Stimulated activated CD8-positive, alpha-beta memory T cell treated with anti-CD3 and anti-CD28 coated beads, Interleukin-15, amount 100 ng/mL, for 4 hours (primary cell): ENCODE measurements around the gene NFILZ.

Source experiments
- DNase-seq, 2 donors: peaks; one replicate each; pipeline ENCODE4 v3.0.0-alpha.2; 2020; ENCODE audit warnings: low read depth in 2 of 2

The NFILZ gene

GRCh38 chr19:8629996-8630683 lies at the start of gene NFILZ:
Gene NFILZ, plus strand, starts transcription at chr19:8630633. Its CDS starts 46,133 bp downstream, at chr19:8676766.
- DNase-seq = no peak

GRCh38 chr19:8580710-8581281 lies 49.6 kb upstream of the NFILZ start:
- peak; percentile 65 to 66 for DNase-seq

- DNase-seq = no peak
Measured at GRCh38 chr19:8584965-8585893, 45.2 kb upstream of the NFILZ start.

GRCh38 chr19:8585894-8586750 lies 44.3 kb upstream of the NFILZ start:
- no peak for DNase-seq

GRCh38 chr19:8589177-8589714 lies 41.2 kb upstream of the NFILZ start:
- DNase-seq = no peak

GRCh38 chr19:8592231-8593009 lies 38.0 kb upstream of the NFILZ start:
- DNase-seq = peak; percentile 82 to 91

- no peak for DNase-seq
Measured at GRCh38 chr19:8593931-8594330, 36.5 kb upstream of the NFILZ start.

- no peak for DNase-seq
Measured at GRCh38 chr19:8595651-8596050, 34.8 kb upstream of the NFILZ start.

- DNase-seq = no peak
Measured at GRCh38 chr19:8596168-8596567, 34.3 kb upstream of the NFILZ start.

GRCh38 chr19:8600064-8600463 lies 30.4 kb upstream of the NFILZ start:
- no peak for DNase-seq

- DNase-seq = no peak
Measured at GRCh38 chr19:8600816-8601215, 29.6 kb upstream of the NFILZ start.

- no peak for DNase-seq
Measured at GRCh38 chr19:8601796-8602195, 28.6 kb upstream of the NFILZ start.

GRCh38 chr19:8605514-8605913 lies 24.9 kb upstream of the NFILZ start:
- DNase-seq = no peak

GRCh38 chr19:8607386-8607785 lies 23.0 kb upstream of the NFILZ start:
- DNase-seq = no peak

- no peak for DNase-seq
Measured at GRCh38 chr19:8608941-8609278, 21.5 kb upstream of the NFILZ start.

- DNase-seq = no peak
Measured at GRCh38 chr19:8609279-8610040, 21.0 kb upstream of the NFILZ start.

GRCh38 chr19:8610041-8610935 lies 20.1 kb upstream of the NFILZ start, which contains the start of gene ADAMTS10:
Gene ADAMTS10, minus strand, starts transcription at chr19:8610715. Its CDS starts 5,005 bp downstream, at chr19:8605710.
- peak in 1 of 2 donors; percentile 23 for DNase-seq

GRCh38 chr19:8610936-8611300 lies 19.5 kb upstream of the NFILZ start:
- no peak for DNase-seq

- DNase-seq = no peak
Measured at GRCh38 chr19:8611391-8611876, 19.0 kb upstream of the NFILZ start.
